ENCODE data around the gene CCDC82.

The CCDC82 gene

GRCh38 chr11:96329419-96329818 lies 60.3 kb downstream of the CCDC82 start:
- DNase-seq = no peak

GRCh38 chr11:96328395-96329010 lies 61.2 kb downstream of the CCDC82 start:
- DNase-seq = no peak

GRCh38 chr11:96326959-96327358 lies 62.8 kb downstream of the CCDC82 start:
- DNase-seq = no peak

GRCh38 chr11:96324912-96325311 lies 64.8 kb downstream of the CCDC82 start:
- no peak for DNase-seq

- no peak for DNase-seq
Observed at GRCh38 chr11:96323642-96323985, 66.1 kb downstream of the CCDC82 start.

GRCh38 chr11:96322775-96323641 lies 66.7 kb downstream of the CCDC82 start:
- DNase-seq = no peak

- DNase-seq = no peak
Observed at GRCh38 chr11:96321091-96321490, 68.6 kb downstream of the CCDC82 start.

- no peak for DNase-seq
Observed at GRCh38 chr11:96319898-96320656, 69.6 kb downstream of the CCDC82 start.

- no peak for DNase-seq
Observed at GRCh38 chr11:96318850-96319249, 70.9 kb downstream of the CCDC82 start.

- no peak for DNase-seq
Observed at GRCh38 chr11:96318399-96318798, 71.3 kb downstream of the CCDC82 start.

- no peak for DNase-seq
Observed at GRCh38 chr11:96317985-96318384, 71.7 kb downstream of the CCDC82 start.

- peak; percentile 27 to 65 (median 56) for DNase-seq
Observed at GRCh38 chr11:96317571-96317970, 72.1 kb downstream of the CCDC82 start.

- no peak for DNase-seq
Observed at GRCh38 chr11:96316869-96317268, 72.8 kb downstream of the CCDC82 start.

GRCh38 chr11:96315476-96315875 lies 74.2 kb downstream of the CCDC82 start:
- DNase-seq = no peak

GRCh38 chr11:96314326-96315020 lies 75.2 kb downstream of the CCDC82 start:
- peak; percentile 34 to 68 (median 60) for DNase-seq

- peak; percentile 27 to 29 (median 27) for DNase-seq
Observed at GRCh38 chr11:96313163-96313562, 76.5 kb downstream of the CCDC82 start.

- DNase-seq = no peak
Observed at GRCh38 chr11:96311120-96311568, 78.6 kb downstream of the CCDC82 start.

- no peak for DNase-seq
Observed at GRCh38 chr11:96310236-96310635, 79.5 kb downstream of the CCDC82 start.

GRCh38 chr11:96309643-96310017 lies 80.1 kb downstream of the CCDC82 start:
- no peak for DNase-seq

- DNase-seq = no peak
Observed at GRCh38 chr11:96309016-96309642, 80.6 kb downstream of the CCDC82 start.

- no peak for DNase-seq
Observed at GRCh38 chr11:96307776-96308140, 82.0 kb downstream of the CCDC82 start.
